ENCODE data around the gene RASAL2.

GRCh38 chr1:178172939-178173338, 79.0 kb downstream of the RASAL2 start:
- TF ChIP-seq POLR2A (IDR thresholded peaks at IDR 0.05) (no peak), CTCF (IDR thresholded peaks at IDR 0.05) (no peak), EP300 (IDR thresholded peaks at IDR 0.05) (no peak), POLR2AphosphoS5 (IDR thresholded peaks at IDR 0.05) (no peak)
